IPS-15b (cell line): ENCODE results near the gene CD164.
A peak's percentile ranks its signal among the peaks of the same experiment; 100 is the strongest.

ENCODE experiments used
- H3K27me3 ChIP-seq: one replicate; pipeline ENCODE4 v1.6.1; 2013; ENCODE audit warnings: low read length; ENCODE audit not compliant: control insufficient read depth, insufficient read depth
- H3K36me3 ChIP-seq: one replicate; pipeline ENCODE4 v1.6.1; 2013; ENCODE audit warnings: low read length; ENCODE audit not compliant: control insufficient read depth, insufficient read depth
- H3K4me1 ChIP-seq: one replicate; pipeline ENCODE4 v1.6.1; 2013; ENCODE audit warnings: mild to moderate bottlenecking, low read length; ENCODE audit not compliant: control insufficient read depth, insufficient read depth
- H3K4me3 ChIP-seq: one replicate; pipeline ENCODE4 v1.5.1; 2013; ENCODE audit warnings: low read depth, low read length
- H3K9ac ChIP-seq: one replicate; pipeline ENCODE4 v1.6.1; 2013; ENCODE audit warnings: low read depth, mild to moderate bottlenecking, low read length
- H3K9me3 ChIP-seq: one replicate; pipeline ENCODE4 v1.6.1; 2013; ENCODE audit warnings: mild to moderate bottlenecking, low read length; ENCODE audit not compliant: control insufficient read depth, insufficient read depth

The CD164 gene

DNA sequence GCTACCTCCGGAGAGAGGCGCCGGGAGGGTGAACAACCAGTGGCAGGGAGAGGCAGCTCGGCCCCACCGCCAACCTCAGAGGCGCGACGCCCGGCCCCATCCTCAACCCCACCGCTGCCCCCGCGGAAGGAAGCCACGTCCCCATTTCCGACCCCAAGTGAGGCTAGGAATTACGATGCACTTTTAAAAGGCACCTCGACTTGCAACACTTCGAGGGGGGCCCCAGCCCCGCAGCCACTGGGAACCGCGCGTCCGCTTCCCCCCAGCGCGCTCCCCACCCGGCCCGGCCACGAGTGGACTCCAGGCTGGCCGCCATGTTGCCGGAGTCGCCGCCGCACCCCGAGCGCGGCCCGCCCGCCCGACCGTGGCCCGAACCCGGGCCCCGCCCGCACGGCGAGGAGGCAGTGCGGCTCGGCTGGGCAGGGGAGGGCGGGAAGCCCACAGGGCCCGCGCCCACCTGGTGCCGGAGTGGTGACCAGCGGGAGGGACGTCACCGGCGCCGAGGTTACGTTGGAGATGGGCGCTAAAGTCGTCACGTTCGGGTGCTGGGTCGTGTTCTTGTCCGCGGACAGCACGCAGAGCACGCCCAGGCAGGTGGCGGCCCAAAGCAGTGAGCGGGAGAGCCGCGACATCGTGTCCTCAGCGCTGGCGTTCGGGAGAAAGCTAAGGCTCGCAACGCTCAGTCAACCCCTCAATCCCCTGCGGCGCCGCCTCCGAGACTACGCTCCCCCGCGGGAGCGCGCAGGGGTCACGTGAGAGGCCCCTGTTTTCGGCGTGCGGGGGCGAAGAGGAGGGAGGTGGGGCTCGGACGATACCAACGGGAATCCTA is at the start of gene CD164:
CD164 (minus strand) TSS at position 721 of the 829 bp plus-strand sequence; CDS start at position 632, 89 bp downstream.
- Histone ChIP-seq H3K4me1 (peaks cover 3% of the 10 kb centered on the region), H3K36me3 (peaks cover 4% of the 10 kb centered on the region)

DNA sequence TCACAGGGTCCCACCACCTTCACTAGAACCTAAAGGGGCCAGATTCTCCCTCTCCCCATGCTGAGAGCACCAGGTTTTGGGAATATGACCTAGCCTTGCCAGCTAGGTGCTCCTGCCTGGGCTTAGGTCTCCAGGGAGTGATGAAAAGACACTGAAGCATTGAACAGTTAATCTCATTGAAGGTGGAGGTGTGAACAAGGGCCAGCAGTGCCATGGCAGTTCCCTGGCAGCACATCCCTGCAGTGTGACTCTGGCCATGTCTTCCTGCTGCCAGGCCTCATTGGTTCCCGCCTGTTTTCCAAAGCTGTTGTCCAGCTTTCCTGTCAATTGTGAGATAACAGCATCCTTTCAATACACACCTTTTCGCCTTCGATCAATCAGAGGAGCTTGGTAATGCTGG is 47.2 kb upstream of the CD164 start:
- Histone ChIP-seq H3K9me3 (no peaks in the 10 kb centered on the region), H3K9ac (no peak overlapping the region), H3K4me3 (no peak overlapping the region), H3K4me1 (no peaks in the 10 kb centered on the region), H3K27me3 (no peaks in the 10 kb centered on the region), H3K36me3 (no peaks in the 10 kb centered on the region)

More for the DNA sequence above, at the start of gene CD164:
- H3K9me3 ChIP-seq: no peaks in the 10 kb centered on the region
- peak within 1 kb of the TSS; percentile 78 for H3K4me3 ChIP-seq
- peak within 1 kb of the TSS; percentile 100 for H3K9ac ChIP-seq
- H3K27me3 ChIP-seq: no peaks in the 10 kb centered on the region

DNA sequence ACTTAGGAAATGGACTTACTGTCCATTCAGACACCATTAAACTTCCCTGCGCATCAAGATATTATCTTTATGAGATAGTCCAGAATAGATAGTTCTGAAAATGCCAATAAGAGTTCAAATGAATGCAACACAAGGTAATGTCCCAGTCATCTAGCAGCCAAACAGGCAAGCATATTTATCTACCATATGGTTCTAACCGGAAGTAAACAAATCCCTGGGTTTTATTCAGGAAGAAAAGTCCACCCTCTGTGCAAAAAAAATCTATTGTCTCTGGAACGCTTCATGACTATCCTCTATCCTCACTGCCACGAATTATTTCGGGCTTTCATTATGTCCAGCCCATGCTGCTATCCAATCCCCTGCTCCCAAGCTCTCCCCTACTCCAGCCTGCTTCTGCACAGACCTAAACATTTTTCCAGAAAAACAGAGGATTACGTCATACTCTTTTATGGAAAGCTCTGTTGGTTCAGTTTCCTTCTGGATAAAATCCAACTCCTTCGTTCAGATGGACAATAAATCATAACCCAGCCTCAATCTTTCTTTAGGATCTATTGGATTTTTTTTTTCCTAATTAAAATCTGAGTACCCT is 46.7 kb upstream of the CD164 start:
- no peak overlapping the region for H3K9ac ChIP-seq
- H3K36me3 ChIP-seq: no peaks in the 10 kb centered on the region
- H3K4me3 ChIP-seq: no peak overlapping the region
- no peaks in the 10 kb centered on the region for H3K27me3 ChIP-seq
- H3K9me3 ChIP-seq: no peaks in the 10 kb centered on the region
- H3K4me1 ChIP-seq: no peaks in the 10 kb centered on the region

DNA sequence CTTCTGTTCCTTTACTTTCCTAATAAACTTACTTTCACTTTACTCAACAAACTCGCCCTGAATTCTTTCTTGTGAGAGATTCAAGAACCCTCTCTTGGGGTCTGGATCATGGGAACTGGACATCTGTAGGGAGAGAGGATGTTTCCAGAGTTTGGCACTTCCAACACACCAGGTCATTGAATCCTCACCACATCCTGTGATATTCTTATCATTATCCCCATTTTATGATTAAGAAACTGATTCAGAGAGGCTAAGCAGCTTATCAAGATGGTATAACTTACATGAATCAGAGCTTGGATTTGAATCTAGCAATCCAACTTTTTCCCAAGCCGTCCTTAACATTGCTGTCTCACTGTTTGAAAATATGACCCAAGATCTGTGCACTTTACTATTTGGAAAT is 42.7 kb upstream of the CD164 start:
- Histone ChIP-seq H3K9ac (no peak overlapping the region), H3K4me3 (no peak overlapping the region), H3K9me3 (no peaks in the 10 kb centered on the region), H3K27me3 (no peaks in the 10 kb centered on the region), H3K36me3 (no peaks in the 10 kb centered on the region), H3K4me1 (no peaks in the 10 kb centered on the region)

DNA sequence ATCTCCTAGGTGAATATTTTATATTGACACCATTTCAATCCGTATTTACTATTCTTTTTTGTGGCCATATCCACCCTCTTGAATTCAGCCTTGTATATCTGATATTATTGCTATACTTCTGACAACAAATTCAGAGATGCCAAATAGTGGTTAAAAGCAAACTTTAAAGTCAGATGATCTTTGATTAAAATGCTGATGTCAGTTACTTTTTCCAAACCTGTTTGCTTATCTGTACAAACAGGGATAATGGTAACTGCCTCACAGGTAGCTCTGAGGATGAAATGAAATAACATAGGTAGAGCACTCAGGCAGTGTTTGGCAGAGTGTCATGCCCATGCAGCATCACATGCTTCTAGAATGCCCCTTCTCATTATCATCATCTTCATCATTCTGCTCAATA is 38.9 kb upstream of the CD164 start:
- H3K36me3 ChIP-seq: no peaks in the 10 kb centered on the region
- no peaks in the 10 kb centered on the region for H3K9me3 ChIP-seq
- no peak overlapping the region for H3K9ac ChIP-seq
- no peak overlapping the region for H3K4me3 ChIP-seq
- no peaks in the 10 kb centered on the region for H3K27me3 ChIP-seq
- H3K4me1 ChIP-seq: no peaks in the 10 kb centered on the region

DNA sequence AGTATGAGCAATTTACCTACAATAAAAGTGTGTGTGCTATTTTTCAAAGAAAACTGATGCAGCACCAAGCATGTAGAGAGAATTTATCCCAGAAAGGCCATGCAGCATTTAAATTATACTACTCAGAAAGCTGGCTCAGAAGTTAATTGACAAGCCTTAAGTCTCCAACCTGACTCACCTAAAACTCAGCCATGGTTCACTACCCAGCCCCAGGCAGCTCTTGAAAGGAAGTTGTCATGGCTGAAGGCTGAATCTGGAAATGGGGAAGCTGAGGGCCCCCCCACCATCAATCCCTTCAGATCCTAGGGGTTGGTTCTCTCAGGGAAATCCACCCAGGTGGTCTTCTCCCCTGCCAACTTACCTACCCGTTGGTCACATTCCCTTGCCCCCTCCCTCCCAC is 38.5 kb upstream of the CD164 start:
- Histone ChIP-seq H3K9me3 (no peaks in the 10 kb centered on the region), H3K4me1 (no peaks in the 10 kb centered on the region), H3K27me3 (no peaks in the 10 kb centered on the region), H3K4me3 (no peak overlapping the region), H3K9ac (no peak overlapping the region), H3K36me3 (no peaks in the 10 kb centered on the region)

DNA sequence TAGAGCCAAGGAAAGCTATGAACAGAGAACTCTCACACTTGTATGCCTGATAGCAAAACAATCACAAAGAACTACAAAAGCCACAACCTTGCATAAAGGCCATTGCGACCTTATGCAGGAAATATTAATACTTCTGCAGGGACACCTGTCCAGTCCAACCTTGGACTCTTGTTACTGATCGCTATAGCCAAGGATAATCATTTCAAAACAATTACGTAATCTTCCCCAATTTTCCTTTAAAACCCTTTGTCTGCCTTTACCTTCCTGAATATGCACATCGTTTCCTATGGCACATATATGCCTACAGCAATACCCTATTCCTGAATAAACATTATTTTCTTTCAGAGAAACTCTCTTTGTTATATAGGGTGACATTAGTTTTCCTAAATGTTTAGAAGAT is 35.4 kb upstream of the CD164 start:
- H3K4me1 ChIP-seq: no peaks in the 10 kb centered on the region
- no peaks in the 10 kb centered on the region for H3K9me3 ChIP-seq
- no peaks in the 10 kb centered on the region for H3K36me3 ChIP-seq
- H3K27me3 ChIP-seq: no peaks in the 10 kb centered on the region
- no peak overlapping the region for H3K4me3 ChIP-seq
- H3K9ac ChIP-seq: no peak overlapping the region

DNA sequence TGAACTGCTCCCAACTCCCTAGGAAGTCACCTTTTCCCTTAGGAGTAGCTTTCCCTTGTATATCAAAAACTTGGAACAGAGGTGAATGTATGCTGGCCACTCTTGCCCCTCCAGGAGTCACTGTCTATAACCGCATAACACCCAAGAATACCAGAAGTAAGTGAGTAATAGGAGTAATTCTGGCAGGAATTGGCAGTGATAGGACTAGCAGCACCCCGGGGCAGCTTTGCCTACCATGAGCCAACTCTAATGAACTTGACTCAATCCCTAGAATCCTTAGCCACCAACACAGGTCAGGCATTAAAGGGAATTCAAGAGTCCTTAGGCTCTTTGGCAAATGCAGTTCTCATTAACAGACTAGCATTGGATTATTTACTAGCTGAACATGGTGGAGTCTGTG is 28.8 kb upstream of the CD164 start:
- Histone ChIP-seq H3K9ac (no peak overlapping the region), H3K4me3 (no peak overlapping the region), H3K27me3 (no peaks in the 10 kb centered on the region), H3K36me3 (no peaks in the 10 kb centered on the region), H3K4me1 (no peaks in the 10 kb centered on the region), H3K9me3 (no peaks in the 10 kb centered on the region)

DNA sequence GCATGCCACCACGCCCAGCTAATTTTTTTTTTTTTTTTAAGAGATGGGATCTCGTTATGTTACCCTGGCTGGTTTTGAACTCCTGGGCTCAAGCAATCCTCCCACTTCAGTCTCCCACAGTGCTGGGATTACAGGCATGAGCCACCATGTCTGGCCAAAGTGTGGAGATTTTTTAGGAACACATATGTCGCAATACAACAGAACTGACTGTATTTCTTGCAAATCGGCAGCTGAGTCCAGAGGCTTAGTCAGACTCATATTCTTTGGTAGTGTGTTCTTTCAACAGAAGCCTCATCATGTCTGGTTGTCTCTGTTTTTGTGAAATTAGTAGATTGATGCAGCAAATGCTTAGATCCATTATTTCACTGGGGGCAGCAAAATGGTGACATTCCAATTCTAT is 23.9 kb upstream of the CD164 start:
- Histone ChIP-seq H3K9me3 (no peaks in the 10 kb centered on the region), H3K4me3 (no peak overlapping the region), H3K36me3 (no peaks in the 10 kb centered on the region), H3K4me1 (no peaks in the 10 kb centered on the region), H3K27me3 (no peaks in the 10 kb centered on the region), H3K9ac (no peak overlapping the region)

DNA sequence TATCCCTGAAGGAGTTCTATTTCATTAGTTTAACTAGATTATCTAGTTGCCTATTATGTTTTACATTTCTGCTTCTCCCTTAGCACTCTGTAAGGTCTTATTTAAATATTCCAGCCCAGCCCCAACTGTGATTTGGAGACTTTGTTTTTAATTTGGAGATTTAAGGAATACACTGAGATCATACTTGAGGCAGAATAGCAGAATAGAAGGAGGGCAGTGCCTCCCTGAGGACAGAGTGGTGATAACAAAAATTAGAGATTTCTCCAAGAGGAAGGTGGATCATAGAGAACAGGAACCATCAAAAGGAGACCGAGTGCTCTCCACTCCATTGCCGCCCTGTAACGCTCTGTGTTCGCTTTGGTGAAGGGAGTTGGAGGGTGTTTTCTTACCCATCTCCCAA is 14.8 kb upstream of the CD164 start:
- no peaks in the 10 kb centered on the region for H3K9me3 ChIP-seq
- H3K9ac ChIP-seq: no peak overlapping the region
- H3K4me1 ChIP-seq: no peaks in the 10 kb centered on the region
- no peaks in the 10 kb centered on the region for H3K27me3 ChIP-seq
- no peak overlapping the region for H3K4me3 ChIP-seq
- no peaks in the 10 kb centered on the region for H3K36me3 ChIP-seq

DNA sequence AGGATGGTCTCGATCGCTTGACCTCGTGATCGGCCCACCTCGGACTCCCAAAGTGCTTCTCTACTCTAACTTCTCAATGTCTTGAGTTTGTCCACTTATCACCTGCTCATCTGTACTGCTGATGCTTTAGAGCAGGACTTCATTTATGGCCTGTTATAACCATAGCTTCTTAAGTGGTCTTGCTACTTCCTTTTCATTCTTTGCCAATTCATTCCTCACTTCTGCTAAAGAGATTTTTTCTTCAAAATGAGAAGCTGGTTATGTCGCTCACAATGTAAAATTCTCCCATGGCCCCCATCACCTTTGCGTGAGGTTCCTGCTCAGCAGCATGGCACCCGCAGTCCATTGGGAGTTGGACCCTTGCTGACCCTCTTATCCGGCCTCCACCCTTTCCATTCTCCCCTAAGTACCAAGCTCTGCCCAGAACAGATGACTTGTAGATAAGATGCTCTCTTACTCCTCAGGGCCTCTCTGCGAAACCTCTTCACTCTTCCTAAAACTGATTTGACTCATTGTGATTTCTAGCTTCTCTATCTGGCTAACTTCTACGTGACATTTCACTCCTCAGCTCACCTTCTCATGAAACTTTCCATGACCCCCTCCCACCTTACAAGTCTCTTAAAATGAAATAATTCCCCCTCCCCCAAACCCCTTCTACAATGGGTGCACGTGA is 13.9 kb upstream of the CD164 start:
- Histone ChIP-seq H3K9me3 (no peaks in the 10 kb centered on the region), H3K27me3 (no peaks in the 10 kb centered on the region), H3K4me1 (no peaks in the 10 kb centered on the region), H3K36me3 (no peaks in the 10 kb centered on the region), H3K9ac (no peak overlapping the region), H3K4me3 (no peak overlapping the region)

DNA sequence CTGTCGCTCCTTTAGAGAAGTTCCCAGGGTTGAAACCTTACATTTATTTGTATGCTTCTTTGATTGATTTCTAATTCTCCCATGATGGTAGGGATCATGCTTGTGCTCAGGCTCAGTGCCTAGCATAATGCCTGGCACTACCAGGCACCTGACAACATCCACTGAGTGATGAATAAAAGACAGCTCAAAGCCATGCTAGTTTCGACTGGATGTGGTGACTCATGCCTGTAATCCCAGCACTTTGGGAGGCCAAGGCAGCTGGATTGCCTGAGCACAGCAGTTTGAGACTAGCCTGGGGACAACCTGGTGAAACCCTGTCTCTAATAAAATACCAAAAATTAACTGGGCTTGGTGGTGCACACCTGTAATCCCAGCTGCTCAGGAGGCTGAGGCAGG is 11.6 kb upstream of the CD164 start:
- no peaks in the 10 kb centered on the region for H3K4me1 ChIP-seq
- no peaks in the 10 kb centered on the region for H3K36me3 ChIP-seq
- H3K9ac ChIP-seq: no peak overlapping the region
- no peak overlapping the region for H3K4me3 ChIP-seq
- no peaks in the 10 kb centered on the region for H3K27me3 ChIP-seq
- H3K9me3 ChIP-seq: no peaks in the 10 kb centered on the region
